ENCODE measurements around the gene STH. TPM values are rescaled to one million over a fixed set of nuclear protein-coding genes. Genes with fewer than 3 reads are reported as not detected.

STH gene
- not detected in 2 replicates for total RNA-seq

DNA sequence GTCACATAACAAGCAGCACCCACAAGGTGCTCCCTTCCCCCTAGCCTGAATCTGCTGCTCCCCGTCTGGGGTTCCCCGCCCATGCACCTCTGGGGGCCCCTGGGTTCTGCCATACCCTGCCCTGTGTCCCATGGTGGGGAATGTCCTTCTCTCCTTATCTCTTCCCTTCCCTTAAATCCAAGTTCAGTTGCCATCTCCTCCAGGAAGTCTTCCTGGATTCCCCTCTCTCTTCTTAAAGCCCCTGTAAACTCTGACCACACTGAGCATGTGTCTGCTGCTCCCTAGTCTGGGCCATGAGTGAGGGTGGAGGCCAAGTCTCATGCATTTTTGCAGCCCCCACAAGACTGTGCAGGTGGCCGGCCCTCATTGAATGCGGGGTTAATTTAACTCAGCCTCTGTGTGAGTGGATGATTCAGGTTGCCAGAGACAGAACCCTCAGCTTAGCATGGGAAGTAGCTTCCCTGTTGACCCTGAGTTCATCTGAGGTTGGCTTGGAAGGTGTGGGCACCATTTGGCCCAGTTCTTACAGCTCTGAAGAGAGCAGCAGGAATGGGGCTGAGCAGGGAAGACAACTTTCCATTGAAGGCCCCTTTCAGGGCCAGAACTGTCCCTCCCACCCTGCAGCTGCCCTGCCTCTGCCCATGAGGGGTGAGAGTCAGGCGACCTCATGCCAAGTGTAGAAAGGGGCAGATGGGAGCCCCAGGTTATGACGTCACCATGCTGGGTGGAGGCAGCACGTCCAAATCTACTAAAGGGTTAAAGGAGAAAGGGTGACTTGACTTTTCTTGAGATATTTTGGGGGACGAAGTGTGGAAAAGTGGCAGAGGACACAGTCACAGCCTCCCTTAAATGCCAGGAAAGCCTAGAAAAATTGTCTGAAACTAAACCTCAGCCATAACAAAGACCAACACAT is at the start of gene STH:
TSS of gene STH (plus strand) at position 264 of the 913 bp plus-strand sequence. CDS start at position 294, 30 bp downstream.
- no peak for TF ChIP-seq CTCF (IDR thresholded peaks at IDR 0.05; ENCODE audit: insufficient read depth, low read length, poor library complexity, severe bottlenecking)
- DNase-seq (ENCODE audit: low read depth), result no peak

GRCh38 chr17:45949755-45950320 is 49.2 kb upstream of the STH start:
- Histone ChIP-seq H3K4me3 (ENCODE audit: low read depth, low read length) (no peak overlapping the region), H3K36me3 (ENCODE audit: control insufficient read depth, insufficient read depth, low read length) (no peaks in the 10 kb centered on the region), H3K27me3 (ENCODE audit: control insufficient read depth, insufficient read depth, low read length) (peaks cover 17% of the 10 kb centered on the region)
- DNase-seq (ENCODE audit: low read depth), result no peak
- no peak for TF ChIP-seq CTCF (IDR thresholded peaks at IDR 0.05; ENCODE audit: insufficient read depth, low read length, poor library complexity, severe bottlenecking)

More for the DNA sequence above, at the start of gene STH:
- H3K36me3 ChIP-seq (ENCODE audit: control insufficient read depth, insufficient read depth, low read length), result no peaks in the 10 kb centered on the region
- H3K27me3 ChIP-seq (ENCODE audit: control insufficient read depth, insufficient read depth, low read length), result no peaks in the 10 kb centered on the region
- no peak within 1 kb of the TSS for H3K4me3 ChIP-seq (ENCODE audit: low read depth, low read length)

DNA sequence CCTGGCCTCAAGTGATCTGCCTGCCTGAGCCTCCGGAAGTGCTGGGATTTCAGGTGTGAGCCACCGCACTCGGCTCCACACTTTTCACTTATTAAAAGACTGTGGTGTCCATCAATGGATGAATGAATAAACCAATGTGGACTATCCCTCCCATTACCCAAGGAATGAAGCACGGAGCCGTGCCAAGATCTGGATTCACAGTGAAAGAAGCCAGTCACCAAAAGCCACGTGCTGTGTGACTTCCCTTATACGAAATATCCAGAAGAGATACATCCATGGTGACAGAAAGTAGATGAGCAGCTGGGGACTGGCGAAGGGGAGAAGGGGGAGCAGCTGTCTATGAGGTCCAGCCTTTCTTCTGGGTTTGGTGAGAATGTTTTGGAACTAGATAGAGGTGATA is 48.2 kb upstream of the STH start:
- TF ChIP-seq CTCF (IDR thresholded peaks at IDR 0.05; ENCODE audit: insufficient read depth, low read length, poor library complexity, severe bottlenecking), result no peak
- no peak for DNase-seq (ENCODE audit: low read depth)
- H3K27me3 ChIP-seq (ENCODE audit: control insufficient read depth, insufficient read depth, low read length), result peaks cover 17% of the 10 kb centered on the region
- H3K4me3 ChIP-seq (ENCODE audit: low read depth, low read length), result no peak overlapping the region
- no peaks in the 10 kb centered on the region for H3K36me3 ChIP-seq (ENCODE audit: control insufficient read depth, insufficient read depth, low read length)

DNA sequence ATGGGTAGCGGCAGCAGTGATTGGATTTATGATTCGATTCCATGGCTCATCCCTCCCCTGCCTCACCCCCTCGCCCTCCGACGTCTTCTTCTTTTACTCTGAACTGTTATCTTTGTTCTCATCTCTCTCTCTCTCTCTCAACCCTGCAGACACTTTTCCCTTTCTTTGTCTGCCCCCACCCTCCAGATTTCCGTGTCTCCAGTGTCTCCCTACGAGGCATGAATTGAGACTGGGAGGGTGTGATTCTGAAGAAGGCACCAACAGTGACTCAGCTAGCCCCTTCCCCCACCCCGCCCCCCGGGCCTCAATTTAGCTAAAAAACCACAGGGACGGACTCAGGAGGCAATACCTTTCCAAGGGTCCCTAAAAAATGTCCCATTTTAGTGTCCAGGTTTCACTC is 47.6 kb upstream of the STH start:
- H3K36me3 ChIP-seq (ENCODE audit: control insufficient read depth, insufficient read depth, low read length), result no peaks in the 10 kb centered on the region
- no peak for DNase-seq (ENCODE audit: low read depth)
- peaks cover 17% of the 10 kb centered on the region for H3K27me3 ChIP-seq (ENCODE audit: control insufficient read depth, insufficient read depth, low read length)
- no peak for TF ChIP-seq CTCF (IDR thresholded peaks at IDR 0.05; ENCODE audit: insufficient read depth, low read length, poor library complexity, severe bottlenecking)
- H3K4me3 ChIP-seq (ENCODE audit: low read depth, low read length), result no peak overlapping the region

DNA sequence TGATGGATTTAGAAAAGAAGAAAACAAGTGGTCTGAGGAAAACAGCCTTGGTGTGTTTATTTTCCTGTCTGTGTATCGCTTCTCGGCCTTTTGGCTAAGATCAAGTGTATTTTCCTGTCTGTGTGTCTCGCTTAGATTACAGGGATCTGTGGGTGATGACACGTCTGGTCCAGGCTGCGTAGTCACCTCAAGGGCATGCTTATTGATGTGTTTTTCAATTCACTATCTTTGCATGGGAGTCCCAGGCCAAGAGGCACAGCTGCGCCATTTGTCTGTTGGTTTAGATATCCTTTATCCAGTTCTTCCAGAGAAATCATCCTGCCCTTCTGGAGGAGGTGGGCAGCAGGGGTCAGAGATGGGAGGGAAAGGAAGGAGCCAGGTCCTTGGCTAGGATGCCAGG is 47.1 kb upstream of the STH start:
- no peak for TF ChIP-seq CTCF (IDR thresholded peaks at IDR 0.05; ENCODE audit: insufficient read depth, low read length, poor library complexity, severe bottlenecking)
- Histone ChIP-seq H3K4me3 (ENCODE audit: low read depth, low read length) (no peak overlapping the region), H3K36me3 (ENCODE audit: control insufficient read depth, insufficient read depth, low read length) (no peaks in the 10 kb centered on the region), H3K27me3 (ENCODE audit: control insufficient read depth, insufficient read depth, low read length) (peaks cover 17% of the 10 kb centered on the region)
- DNase-seq (ENCODE audit: low read depth), result no peak

Measured in kidney epithelial cell (primary cell).